PC-3 (cell line): ENCODE results near the gene ADORA2B.

Source experiments
- EZH2 ChIP-seq: fragments of 300-600 bp; sonication (generic); IDR thresholded peaks from one replicate; pipeline ENCODE4 v1.6.1; 2017; ENCODE audit warnings: antibody characterized with exemption, mild to moderate bottlenecking, low read length; ENCODE audit not compliant: unreplicated experiment
- TF ChIP-seq, protein P1 (sequence below): fragments of 300-600 bp; sonication (generic); conservative IDR thresholded peaks from 2 replicates; pipeline ENCODE4 v1.5.1; 2017; ENCODE audit warnings: antibody characterized with exemption, low read depth, mild to moderate bottlenecking, low read length

DNA sequence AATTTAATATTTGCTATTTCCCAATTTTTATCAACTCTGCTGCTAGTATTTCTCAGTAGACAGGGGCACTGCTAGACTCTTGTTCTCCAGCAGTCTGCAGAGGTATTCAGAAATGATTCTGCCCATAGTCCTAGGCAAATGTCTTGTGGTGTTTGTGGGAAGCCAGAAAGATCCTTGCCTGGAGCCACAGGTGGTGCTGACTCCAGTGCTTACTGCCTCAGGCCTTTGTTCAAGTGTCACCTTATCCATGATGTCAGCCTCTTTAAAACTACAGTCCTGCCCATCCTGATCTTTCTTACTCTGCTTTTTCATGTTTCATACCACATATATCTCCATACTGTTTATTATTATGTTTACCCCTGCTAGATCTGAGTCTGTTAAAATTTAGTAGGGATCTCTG, 28.1 kb downstream of the ADORA2B start:
- TF ChIP-seq, protein P1, sequence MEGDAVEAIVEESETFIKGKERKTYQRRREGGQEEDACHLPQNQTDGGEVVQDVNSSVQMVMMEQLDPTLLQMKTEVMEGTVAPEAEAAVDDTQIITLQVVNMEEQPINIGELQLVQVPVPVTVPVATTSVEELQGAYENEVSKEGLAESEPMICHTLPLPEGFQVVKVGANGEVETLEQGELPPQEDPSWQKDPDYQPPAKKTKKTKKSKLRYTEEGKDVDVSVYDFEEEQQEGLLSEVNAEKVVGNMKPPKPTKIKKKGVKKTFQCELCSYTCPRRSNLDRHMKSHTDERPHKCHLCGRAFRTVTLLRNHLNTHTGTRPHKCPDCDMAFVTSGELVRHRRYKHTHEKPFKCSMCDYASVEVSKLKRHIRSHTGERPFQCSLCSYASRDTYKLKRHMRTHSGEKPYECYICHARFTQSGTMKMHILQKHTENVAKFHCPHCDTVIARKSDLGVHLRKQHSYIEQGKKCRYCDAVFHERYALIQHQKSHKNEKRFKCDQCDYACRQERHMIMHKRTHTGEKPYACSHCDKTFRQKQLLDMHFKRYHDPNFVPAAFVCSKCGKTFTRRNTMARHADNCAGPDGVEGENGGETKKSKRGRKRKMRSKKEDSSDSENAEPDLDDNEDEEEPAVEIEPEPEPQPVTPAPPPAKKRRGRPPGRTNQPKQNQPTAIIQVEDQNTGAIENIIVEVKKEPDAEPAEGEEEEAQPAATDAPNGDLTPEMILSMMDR, result no peak
- TF ChIP-seq EZH2, result no peak
